Activated CD4-positive, alpha-beta T cell treated with anti-CD3 and anti-CD28 coated beads, Interleukin-2, amount 50 U/mL, for 1 hour (primary cell): Measurements from ENCODE around the gene PDZD8.

Experiments
- DNase-seq: peaks from one replicate; pipeline ENCODE4 v3.0.0-alpha.2; 2020

PDZD8 gene

DNA sequence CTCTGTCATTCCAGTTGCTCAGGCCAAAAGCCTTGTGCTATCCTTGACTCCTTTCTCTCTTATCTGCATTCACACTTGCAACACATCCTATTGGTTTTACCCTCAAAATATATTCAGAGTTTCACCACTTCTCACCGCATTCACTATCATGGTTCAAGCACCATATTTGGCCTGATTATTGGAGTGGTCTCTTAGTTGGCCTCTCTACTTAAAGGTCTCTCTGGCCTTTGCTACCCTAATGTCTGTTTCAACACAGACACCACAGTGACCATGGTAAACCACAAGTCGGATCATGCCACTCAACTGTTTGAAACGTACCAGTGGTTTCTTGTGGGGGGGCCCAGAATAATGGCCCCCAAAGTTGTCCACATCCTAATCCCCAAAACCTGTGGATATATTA, 15.2 kb upstream of the PDZD8 start:
- DNase-seq = no peak

GRCh38 chr10:117386805-117387204, 11.6 kb upstream of the PDZD8 start:
- DNase-seq = no peak

DNA sequence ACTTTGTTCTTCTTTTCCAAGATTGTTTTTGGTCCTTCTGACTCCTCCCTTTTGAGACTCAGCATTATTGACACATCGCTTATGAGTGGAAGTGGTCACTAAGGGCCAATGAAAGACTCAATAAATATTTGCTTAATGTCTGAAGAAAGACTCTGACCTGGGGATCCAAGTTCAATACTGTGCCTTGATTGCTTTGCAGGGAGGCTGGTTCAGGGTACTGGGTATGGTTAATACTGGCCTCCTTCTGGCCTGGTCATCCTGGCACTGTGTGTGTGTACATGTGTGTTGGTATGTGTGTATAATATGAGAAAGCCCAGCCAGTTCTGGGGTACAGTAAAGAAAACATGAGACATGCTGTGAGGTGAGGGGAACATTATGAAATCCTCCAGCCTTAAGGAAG, 7.6 kb upstream of the PDZD8 start:
- no peak for DNase-seq

DNA sequence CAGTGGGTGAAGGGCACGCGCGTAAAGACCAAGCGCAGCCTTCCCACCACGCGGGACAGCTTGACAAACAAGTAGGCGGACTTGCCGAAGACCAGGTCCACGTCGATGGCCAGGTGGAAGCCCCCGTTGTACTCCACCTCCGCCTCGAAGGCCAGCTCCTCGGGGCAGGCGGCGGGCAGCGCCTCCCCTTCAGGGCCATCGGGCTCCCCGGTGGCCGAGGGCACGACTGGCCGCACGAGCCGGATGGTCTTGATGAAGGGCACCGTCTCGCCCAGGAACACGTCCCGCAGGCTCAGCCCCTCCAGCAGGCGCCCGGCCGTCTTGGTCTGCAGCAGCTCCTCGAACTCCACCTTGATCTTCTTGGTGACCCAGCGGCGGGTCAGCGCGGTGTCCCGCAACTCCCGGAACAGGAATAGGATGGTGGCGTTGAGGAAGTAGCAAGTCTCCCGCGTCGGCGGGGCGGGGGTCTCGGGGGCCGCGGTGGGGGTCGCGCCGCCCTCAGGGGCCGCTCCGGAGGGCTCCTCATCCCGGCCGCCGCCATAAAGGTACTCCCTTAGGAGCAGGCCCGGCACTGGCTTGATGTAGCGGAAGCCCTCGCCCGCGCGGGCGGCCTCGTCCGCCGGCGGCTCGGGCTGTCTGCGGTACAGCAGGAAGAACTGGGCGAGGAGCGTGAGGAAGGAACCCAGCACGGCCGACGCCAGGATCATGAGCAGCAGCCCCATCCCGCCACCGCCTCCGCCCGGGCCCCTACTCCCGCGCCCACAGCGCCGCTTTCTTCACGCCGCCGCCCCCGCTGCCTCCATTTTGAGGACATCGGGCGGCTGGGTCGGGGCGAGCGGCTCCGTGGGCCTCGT, 507 bp downstream of the PDZD8 start:
- peak; percentile 4 for DNase-seq

DNA sequence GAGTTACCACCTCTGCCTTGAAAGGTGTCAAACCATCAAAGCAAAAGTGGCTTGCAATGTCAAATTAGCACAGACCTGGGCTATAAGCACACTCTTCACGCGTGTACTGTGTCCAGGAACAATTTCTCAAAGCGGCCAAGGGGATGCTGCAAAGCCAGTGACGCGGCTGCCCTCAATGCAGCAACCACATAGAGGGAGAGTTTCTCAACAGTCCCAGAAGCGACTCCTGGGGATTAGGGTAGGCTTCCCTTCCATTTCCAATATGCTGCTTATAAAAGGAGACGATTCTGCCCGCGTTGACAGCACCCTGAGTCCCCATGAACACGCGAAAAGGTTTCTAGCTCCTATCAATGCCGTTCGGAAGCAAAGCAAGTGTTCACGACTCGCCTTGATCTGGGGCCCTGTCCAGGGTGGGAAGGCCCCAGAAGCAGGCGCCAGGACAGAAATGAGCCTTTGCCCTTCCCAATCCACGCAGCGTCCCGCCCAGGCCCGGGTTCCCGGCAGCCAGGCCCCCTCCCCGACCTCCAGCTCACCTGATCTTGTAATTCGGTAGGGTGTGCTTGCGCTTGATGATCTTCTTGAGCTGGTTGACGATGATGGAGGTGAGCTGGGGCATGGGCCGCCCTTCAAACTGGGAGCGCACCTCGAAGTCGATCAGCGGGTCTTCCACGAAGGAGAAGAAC, 1.3 kb downstream of the PDZD8 start:
- DNase-seq = peak; percentile 26

- no peak for DNase-seq
These were observed 5.0 kb downstream of the PDZD8 start for GRCh38 chr10:117370205-117370604.

DNA sequence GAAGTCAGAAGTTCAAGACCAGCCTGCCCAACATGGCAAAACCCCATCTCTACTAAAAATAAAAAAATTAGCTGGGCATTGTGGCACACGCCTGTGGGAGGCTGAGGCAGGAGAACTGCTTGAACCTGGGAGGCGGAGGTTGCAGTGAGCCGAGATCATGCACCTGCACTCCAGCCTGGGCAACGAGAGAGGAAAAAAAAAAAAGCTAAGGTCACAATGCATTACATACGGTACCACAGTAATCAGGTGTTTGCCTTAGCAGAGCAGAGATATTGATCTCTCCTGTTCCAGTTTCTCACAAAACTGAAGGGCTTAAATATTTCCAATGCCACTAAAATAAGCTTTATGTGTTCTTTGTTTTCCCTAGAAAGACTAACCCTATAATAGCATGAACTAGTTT, 7.5 kb downstream of the PDZD8 start:
- no peak for DNase-seq

DNA sequence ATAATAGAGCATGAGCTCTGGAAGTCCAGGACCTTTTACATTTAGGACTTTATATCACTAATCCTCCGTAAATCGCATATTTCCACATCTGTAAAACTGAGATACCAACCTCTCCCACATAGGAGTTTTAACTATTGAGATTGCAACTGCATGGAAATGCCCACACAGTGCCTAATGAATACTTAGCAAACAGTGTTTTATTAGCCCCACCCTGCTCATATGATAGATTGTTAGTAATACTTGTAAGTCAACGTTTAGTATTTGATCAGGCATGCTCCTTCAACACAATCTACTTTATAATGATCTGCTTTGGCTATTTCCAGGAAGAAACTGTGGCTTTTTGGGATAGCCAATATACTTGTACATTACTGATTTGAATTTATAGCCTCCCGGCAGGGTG, 8.5 kb downstream of the PDZD8 start:
- DNase-seq = no peak

- no peak for DNase-seq
These were observed 9.6 kb downstream of the PDZD8 start for GRCh38 chr10:117365612-117366011.

- no peak for DNase-seq
These were observed 10.9 kb downstream of the PDZD8 start for GRCh38 chr10:117364110-117364960.

DNA sequence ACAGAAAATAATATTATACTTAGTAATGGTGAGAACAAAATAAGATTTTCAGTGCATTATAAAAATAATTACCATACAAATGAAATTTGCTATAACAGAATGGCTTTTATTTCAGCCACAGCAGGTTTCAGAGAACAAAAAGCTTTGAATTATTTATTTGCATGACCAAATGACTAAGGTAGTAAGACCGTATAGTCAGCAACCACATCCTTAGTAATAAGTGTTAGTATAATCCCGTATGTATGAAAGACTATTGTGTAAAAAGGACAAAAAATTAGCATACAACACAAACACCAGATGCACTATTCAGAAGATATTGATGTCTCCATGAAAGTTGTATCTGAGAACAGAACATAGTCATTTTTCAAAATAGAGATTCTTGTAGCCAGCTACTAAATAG, 12.2 kb downstream of the PDZD8 start:
- no peak for DNase-seq

DNA sequence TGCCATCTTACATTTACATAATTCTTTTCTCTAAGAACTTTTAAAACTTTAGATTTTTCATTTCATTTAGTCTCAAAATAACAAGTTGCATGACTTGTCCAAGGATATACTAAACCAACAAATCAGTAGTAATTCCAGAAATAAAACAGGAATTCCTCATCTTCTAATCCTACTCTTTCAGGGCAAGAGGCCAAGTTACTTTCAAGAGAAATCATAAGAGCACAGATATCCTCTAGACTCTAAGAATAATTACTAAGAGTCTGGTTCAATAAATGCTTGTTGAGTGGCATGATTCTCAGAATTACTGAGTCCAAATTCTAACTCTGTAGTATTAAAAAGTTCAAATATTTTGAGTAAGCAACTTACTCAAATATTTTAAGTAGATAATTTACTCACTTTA, 12.9 kb downstream of the PDZD8 start:
- DNase-seq = no peak

GRCh38 chr10:117360994-117361667, 14.1 kb downstream of the PDZD8 start:
- DNase-seq = no peak

DNA sequence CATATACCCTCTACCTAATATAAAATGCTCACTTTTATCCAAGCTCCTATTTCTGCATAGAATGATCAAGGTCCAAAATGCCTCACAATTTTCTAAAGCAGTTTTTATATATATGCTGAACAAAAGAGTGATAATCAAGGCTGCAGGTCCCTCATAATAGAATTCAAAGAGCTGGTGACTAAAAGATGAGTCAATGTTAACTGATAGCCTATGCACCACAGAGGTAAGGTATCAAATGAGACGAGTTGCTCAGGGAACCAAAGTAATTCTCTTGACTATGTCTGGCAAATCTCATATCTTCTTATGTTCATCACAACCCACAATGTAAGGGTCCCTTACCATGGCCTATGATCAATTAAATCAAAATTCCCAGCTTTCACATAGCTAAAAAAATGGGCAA, 15.2 kb downstream of the PDZD8 start:
- DNase-seq = no peak

GRCh38 chr10:117355072-117355471, 20.2 kb downstream of the PDZD8 start:
- no peak for DNase-seq

DNA sequence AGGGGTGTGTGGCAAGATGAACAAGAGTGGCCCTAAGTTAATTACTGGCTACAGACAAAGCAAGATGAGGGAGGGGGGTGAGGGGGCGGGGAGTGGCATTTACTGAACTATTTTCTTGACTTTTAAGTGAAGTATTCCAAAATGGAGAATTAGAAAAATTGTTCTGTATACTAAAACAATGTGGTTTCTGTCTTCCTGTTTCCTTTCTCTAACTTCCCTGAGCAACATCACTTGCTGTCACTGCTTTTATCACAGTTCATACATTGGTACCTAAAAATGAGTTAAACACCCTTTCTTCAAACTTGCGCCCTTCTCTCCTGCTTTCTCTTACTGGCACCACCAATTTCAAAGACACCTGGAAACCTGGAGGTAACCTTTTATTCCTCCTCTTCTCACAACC, 21.6 kb downstream of the PDZD8 start:
- no peak for DNase-seq

GRCh38 chr10:117352724-117353123, 22.5 kb downstream of the PDZD8 start:
- no peak for DNase-seq

GRCh38 chr10:117351996-117352395, 23.2 kb downstream of the PDZD8 start:
- no peak for DNase-seq

DNA sequence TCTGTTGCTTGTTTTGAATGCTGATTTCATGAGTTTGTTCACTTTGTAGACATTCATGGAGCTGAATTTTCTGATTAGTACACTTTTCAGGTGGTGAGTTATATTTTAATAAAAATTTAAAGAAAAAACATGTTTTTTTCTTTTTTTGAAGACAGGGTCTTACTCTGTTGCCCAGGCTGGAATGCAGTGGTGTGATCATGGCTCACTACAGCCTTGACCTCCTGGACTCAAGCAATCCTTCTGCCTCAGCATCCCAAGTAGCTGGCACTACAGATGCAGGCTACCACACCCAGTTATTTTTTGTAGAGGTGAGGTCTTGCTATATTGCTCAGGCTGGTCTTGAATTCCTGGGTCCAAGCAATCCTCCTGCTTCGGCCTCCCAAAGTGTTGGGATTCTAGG, 23.7 kb downstream of the PDZD8 start:
- DNase-seq = no peak

- DNase-seq = no peak
These were observed 24.3 kb downstream of the PDZD8 start for GRCh38 chr10:117350909-117351308.

GRCh38 chr10:117348236-117348635, 27.0 kb downstream of the PDZD8 start:
- no peak for DNase-seq

GRCh38 chr10:117346574-117346973, 28.7 kb downstream of the PDZD8 start:
- no peak for DNase-seq

DNA sequence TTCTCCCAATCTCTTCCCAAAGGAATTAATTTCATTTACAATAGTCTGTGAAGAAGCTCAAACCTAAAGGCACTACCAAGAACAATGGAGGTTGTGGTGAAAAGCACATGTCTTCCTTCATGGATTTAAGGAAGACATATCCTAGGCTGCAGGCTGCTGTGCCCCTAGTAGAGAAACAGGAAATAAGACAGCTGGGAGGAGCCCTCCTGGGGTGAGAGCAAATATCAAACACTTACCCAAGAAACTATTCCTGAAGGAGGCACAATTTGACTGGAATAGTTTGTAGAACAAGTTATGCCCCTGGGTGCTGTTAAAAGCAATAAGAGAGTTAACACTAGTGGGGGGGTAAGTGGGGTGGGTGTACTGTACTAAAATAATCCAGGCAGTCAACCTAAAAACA, 30.1 kb downstream of the PDZD8 start:
- no peak for DNase-seq
